Effector memory CD8-positive, alpha-beta T cell (primary cell): Measurements from ENCODE around the gene PKM.

Experiments
- ATAC-seq: fragments of 150-1000 bp; cut with Tn5 transposase; replicated peaks from 2 replicates; pipeline ENCODE4 v1.10.0; 2021; ENCODE audit warnings: mild to moderate bottlenecking, moderate library complexity
- DNase-seq, 3 experiments: peaks; one replicate each; pipeline ENCODE4 v3.0.0; 2021
- H3K27ac Mint-ChIP-seq, 2 donors: one replicate each; pipeline ENCODE4 v1.8.0; 2022; ENCODE audit warnings: mild to moderate bottlenecking in 2 of 2, mixed read lengths in 2 of 2, moderate library complexity in 2 of 2
- H3K27me3 Mint-ChIP-seq, 2 donors: one replicate each; pipeline ENCODE4 v1.8.0; 2022; ENCODE audit warnings: mixed read lengths in 2 of 2
- H3K36me3 Mint-ChIP-seq: one replicate; pipeline ENCODE4 v1.8.0; 2022; ENCODE audit warnings: mild to moderate bottlenecking, moderate library complexity, mixed read lengths; ENCODE audit not compliant: insufficient read depth
- H3K4me1 Mint-ChIP-seq, 2 donors: one replicate each; pipeline ENCODE4 v1.8.0; 2022; ENCODE audit warnings: low read depth in 2 of 2, mixed read lengths in 2 of 2
- H3K4me3 Mint-ChIP-seq, 2 donors: one replicate each; pipeline ENCODE4 v1.8.0; 2022; ENCODE audit warnings: mild to moderate bottlenecking in 2 of 2, mixed read lengths in 2 of 2, moderate library complexity in 2 of 2
- H3K9me3 Mint-ChIP-seq, 2 donors: one replicate each; pipeline ENCODE4 v1.8.0; 2022; ENCODE audit warnings: mixed read lengths in 2 of 2

PKM gene

GRCh38 chr15:72202801-72203506 lies 28.0 kb downstream of the PKM start:
- Mint-ChIP-seq H3K9me3 (no peaks in the 10 kb centered on the region), H3K4me3 (no peak overlapping the region), H3K27me3 (peaks cover 1 to 5% of the 10 kb centered on the region in 2 donors), H3K27ac (peak overlapping the region in 1 of 2 donors; percentile 42), H3K4me1 (peaks cover 1% of the 10 kb centered on the region in 2 donors), H3K36me3 (peaks cover 67% of the 10 kb centered on the region)
- no peak for ATAC-seq
- DNase-seq = no peak

DNA sequence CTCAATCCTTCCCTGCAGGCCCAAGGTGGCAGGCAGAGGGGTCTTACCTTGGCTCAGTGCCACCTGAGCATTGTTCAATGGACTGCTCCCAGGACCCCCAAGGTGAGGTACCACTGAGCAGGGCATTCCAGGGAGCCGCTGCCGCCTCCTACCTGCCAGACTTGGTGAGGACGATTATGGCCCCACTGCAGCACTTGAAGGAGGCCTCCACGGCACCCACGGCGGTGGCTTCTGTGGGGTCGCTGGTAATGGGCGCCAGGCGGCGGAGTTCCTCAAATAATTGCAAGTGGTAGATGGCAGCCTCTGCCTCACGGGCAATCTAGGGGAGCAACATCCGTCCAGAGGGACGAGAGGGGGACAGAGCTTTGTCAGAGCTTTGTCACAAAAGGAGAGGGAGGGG lies 28.7 kb downstream of the PKM start:
- H3K4me3 Mint-ChIP-seq = no peak overlapping the region
- H3K9me3 Mint-ChIP-seq = no peaks in the 10 kb centered on the region
- peak overlapping the region in 1 of 2 donors; percentile 44 for H3K27ac Mint-ChIP-seq
- H3K27me3 Mint-ChIP-seq = peaks cover 4 to 11% of the 10 kb centered on the region in 2 donors
- H3K36me3 Mint-ChIP-seq = peaks cover 60% of the 10 kb centered on the region
- ATAC-seq (no peak), DNase-seq (no peak)
- peaks cover 4% of the 10 kb centered on the region in 2 donors for H3K4me1 Mint-ChIP-seq

DNA sequence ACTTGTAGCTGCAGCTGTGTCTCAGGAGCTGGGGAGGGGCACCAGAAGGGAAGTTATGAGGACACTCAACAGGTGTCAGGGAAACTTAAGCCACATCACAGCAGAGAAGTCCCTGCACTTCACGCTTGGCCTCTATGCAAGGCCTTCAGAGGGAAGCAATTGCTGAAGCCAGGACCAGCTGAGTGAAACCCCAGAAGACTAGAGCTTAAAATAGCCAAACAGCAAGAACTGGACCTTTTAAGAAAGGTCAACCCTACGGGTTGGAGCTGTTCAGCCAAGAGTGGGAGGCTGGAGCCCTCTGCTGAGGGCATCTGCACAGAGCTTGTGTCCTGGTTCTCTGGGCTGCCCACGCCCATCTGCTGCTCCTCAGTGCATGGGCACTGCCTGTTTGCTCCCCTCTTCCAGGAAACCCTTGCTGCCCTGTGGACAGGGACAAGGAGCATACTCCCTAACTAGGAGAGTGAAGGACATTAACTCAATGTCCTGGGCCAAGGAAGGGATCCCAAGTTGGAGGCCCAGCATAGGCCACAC lies 29.5 kb downstream of the PKM start:
- Mint-ChIP-seq H3K36me3 (peaks cover 54% of the 10 kb centered on the region), H3K27me3 (peaks cover 7 to 16% of the 10 kb centered on the region in 2 donors), H3K9me3 (no peaks in the 10 kb centered on the region), H3K4me3 (no peak overlapping the region), H3K27ac (peak overlapping the region in 1 of 2 donors; percentile 36), H3K4me1 (peaks cover 4% of the 10 kb centered on the region in 2 donors)
- DNase-seq (no peak), ATAC-seq (no peak)

GRCh38 chr15:72200395-72201237 lies 30.4 kb downstream of the PKM start:
- Mint-ChIP-seq H3K27me3 (peaks cover 10 to 22% of the 10 kb centered on the region in 2 donors), H3K4me3 (no peak overlapping the region), H3K9me3 (no peaks in the 10 kb centered on the region), H3K36me3 (peaks cover 47% of the 10 kb centered on the region), H3K27ac (peak overlapping the region; percentile 36 to 73), H3K4me1 (peaks cover 4% of the 10 kb centered on the region in 2 donors)
- DNase-seq (no peak), ATAC-seq (no peak)

- peaks cover 10 to 22% of the 10 kb centered on the region in 2 donors for H3K27me3 Mint-ChIP-seq
- peaks cover 39% of the 10 kb centered on the region for H3K36me3 Mint-ChIP-seq
- peak overlapping the region in 1 of 2 donors; percentile 36 for H3K27ac Mint-ChIP-seq
- no peaks in the 10 kb centered on the region for H3K9me3 Mint-ChIP-seq
- H3K4me3 Mint-ChIP-seq = no peak overlapping the region
- DNase-seq = peak; percentile 68 to 77 (median 74)
- peaks cover 4% of the 10 kb centered on the region in 2 donors for H3K4me1 Mint-ChIP-seq
- peak; percentile 85 for ATAC-seq
Observed at GRCh38 chr15:72199721-72200212, 31.2 kb downstream of the PKM start.

GRCh38 chr15:72199205-72199515 lies 31.8 kb downstream of the PKM start:
- no peak for DNase-seq
- Mint-ChIP-seq H3K27ac (no peak overlapping the region), H3K9me3 (no peaks in the 10 kb centered on the region), H3K36me3 (peaks cover 35% of the 10 kb centered on the region), H3K4me1 (peaks cover 4% of the 10 kb centered on the region in 2 donors), H3K27me3 (peaks cover 11 to 22% of the 10 kb centered on the region in 2 donors), H3K4me3 (no peak overlapping the region)
- no peak for ATAC-seq

DNA sequence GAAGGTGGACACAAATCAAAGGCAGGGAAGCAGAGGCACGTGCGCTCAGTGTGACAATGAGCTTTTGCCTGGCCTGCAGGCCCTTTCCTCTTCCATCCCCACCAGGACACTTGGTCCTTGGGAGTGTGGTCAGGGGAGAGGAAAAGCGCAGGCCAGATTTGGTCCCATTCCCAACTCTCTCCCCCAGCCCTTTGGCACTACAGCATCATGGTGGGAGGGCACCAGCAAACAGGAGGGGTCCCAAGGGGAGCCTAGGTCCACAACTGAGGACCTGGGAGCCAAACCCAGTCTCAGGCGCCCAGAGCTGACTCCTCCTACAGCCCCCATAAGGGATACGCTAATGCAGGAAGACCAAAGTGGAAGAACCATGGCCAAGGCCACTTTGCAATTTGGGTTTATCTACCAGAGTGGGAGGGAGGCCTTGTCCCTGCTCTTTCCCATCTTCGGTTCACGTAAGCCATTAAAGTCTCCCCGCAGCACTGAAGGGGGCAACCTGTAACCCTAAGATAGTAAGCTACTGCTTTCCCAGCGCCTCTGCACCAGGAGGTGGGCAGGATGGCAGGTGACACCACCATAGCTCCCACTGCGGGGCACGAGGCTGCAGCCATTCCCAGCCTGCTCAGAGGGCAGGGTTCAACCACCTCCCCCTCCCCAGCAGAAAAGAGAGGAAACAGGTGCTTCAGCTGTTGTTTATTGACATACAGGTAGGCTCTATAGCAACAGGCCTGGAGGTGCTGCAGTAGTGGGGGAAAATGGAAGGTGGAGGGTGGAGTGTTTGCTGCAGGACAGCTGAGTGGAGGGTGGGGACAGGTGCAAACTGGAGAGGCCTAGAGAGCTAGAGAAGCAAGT lies 32.4 kb downstream of the PKM start:
- Mint-ChIP-seq H3K27me3 (peaks cover 15 to 22% of the 10 kb centered on the region in 2 donors), H3K9me3 (no peaks in the 10 kb centered on the region), H3K36me3 (peaks cover 35% of the 10 kb centered on the region), H3K4me1 (peaks cover 4% of the 10 kb centered on the region in 2 donors), H3K27ac (no peak overlapping the region), H3K4me3 (peak overlapping the region; percentile 66 to 69)
- ATAC-seq (no peak), DNase-seq (no peak)

DNA sequence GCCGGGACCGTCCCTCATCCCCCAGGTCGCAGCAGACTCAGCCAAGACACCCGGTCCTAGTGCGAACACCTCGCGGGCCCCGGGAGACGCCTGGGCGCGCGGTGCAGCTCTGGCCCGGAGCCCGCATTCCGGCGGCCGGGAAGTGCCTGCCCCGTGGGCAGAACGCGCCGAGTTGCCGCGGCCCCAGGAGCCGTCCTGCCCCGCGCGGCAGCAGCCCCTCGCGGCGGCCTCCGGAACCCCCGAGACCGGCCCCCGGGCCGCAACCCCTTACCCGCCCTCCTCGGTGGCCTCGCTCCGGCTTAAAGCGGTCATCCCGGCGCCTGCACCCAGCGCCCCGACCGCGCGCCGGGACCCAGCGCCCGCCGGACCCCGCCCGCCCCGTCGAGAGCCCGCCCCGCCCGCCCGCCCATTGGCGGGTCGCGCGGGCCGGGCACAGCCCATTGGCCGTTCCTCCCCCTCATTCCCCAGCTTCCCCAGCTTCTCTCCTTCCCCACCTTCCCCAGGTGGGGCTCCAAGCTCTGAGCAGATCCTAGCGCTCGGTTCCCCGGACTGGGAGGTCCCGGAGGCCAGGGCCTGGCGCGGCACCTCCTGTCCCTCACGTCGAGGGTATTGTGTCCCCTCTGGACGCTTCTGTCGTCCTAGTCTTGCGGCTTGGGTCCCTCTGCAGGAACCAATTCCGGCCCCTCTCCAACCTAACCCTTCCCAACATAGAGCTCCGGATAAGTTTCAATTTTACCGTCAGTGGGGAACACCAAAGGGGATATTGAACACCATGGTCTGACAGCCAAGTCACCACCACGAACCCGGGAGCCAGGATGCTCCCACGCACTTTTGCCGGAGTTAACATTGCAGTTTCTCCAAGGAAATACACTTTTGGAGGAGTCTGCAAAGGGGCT lies 33.3 kb downstream of the PKM start, which contains the start of gene GRAMD2A:
TSS of gene GRAMD2A (minus strand) at position 328 of the 896 bp plus-strand sequence.
- H3K27me3 Mint-ChIP-seq = peaks cover 15 to 22% of the 10 kb centered on the region in 2 donors
- peak within 1 kb of the TSS; percentile 66 to 69 for H3K4me3 Mint-ChIP-seq
- H3K9me3 Mint-ChIP-seq = no peaks in the 10 kb centered on the region
- H3K36me3 Mint-ChIP-seq = peaks cover 35% of the 10 kb centered on the region
- ATAC-seq (peak; percentile 40), DNase-seq (no peak)
- peaks cover 4% of the 10 kb centered on the region in 2 donors for H3K4me1 Mint-ChIP-seq
- H3K27ac Mint-ChIP-seq = no peak within 1 kb of the TSS

- no peak for ATAC-seq
Observed at GRCh38 chr15:72197041-72197459, 33.9 kb downstream of the PKM start.

GRCh38 chr15:72196409-72197040 lies 34.5 kb downstream of the PKM start:
- peaks cover 27% of the 10 kb centered on the region for H3K36me3 Mint-ChIP-seq
- H3K9me3 Mint-ChIP-seq = no peaks in the 10 kb centered on the region
- no peak overlapping the region for H3K27ac Mint-ChIP-seq
- peaks cover 15 to 22% of the 10 kb centered on the region in 2 donors for H3K27me3 Mint-ChIP-seq
- peak overlapping the region in 1 of 2 donors; percentile 52 for H3K4me3 Mint-ChIP-seq
- ATAC-seq = no peak
- no peak for DNase-seq
- H3K4me1 Mint-ChIP-seq = peaks cover 4% of the 10 kb centered on the region in 2 donors

More at GRCh38 chr15:72197041-72197459, 33.9 kb downstream of the PKM start:
- Mint-ChIP-seq H3K4me1 (peaks cover 4% of the 10 kb centered on the region in 2 donors), H3K9me3 (no peaks in the 10 kb centered on the region), H3K27ac (no peak overlapping the region), H3K4me3 (peak overlapping the region; percentile 33 to 52), H3K36me3 (peaks cover 31% of the 10 kb centered on the region), H3K27me3 (peaks cover 15 to 22% of the 10 kb centered on the region in 2 donors)
- DNase-seq = no peak

DNA sequence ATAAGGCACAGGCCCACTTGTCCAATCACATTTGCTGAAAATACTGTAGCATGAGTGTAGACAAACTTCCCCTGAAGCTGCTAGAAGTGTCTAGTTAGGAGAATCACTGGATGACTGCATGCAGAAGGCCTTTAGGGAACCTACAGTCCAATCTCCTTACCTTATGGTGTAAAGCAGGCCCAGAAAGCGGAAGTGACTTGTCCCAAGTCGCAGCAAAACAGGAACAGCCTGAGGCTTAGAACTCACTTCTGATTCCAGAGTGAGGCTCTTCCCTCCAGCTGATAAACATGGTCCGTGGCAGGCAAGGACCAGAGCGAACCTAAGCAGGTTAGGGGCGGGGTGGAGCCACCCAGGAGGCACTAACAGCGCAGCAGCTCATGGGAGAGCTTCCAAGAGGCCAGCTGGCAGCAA lies 35.9 kb downstream of the PKM start:
- ATAC-seq (no peak), DNase-seq (no peak)
- no peak overlapping the region for H3K27ac Mint-ChIP-seq
- H3K27me3 Mint-ChIP-seq = peaks cover 21 to 29% of the 10 kb centered on the region in 2 donors
- no peak overlapping the region for H3K4me3 Mint-ChIP-seq
- H3K9me3 Mint-ChIP-seq = no peaks in the 10 kb centered on the region
- peaks cover 19% of the 10 kb centered on the region for H3K36me3 Mint-ChIP-seq
- H3K4me1 Mint-ChIP-seq = peaks cover 4% of the 10 kb centered on the region in 2 donors
